IMR-90 (cell line): ENCODE data around the gene METTL18. TPM values are rescaled to one million over a fixed set of nuclear protein-coding genes. Genes with fewer than 3 reads are reported as not detected.

Experiments
- polyA plus RNA-seq, 3 experiments: library from polyadenylated mRNA; depleted of rRNA; stranded (reverse); fragments of >200 nt; gene quantifications; 2 replicates each; pipeline ENCODE4 v1.2.3, GENCODE V29; 2012; ENCODE audit warnings: low replicate concordance in 1 of 3
- total RNA-seq: library from RNA; depleted of rRNA; stranded (reverse); fragments of >200 nt; gene quantifications from 2 replicates; pipeline ENCODE4 v1.2.3, GENCODE V29; 2012; rRNA removed

Gene METTL18
- total and polyA plus RNA-seq, 2 of the 4 experiments (the other 2 are of a cell fraction) = 2.9 to 3.4 TPM

Other genes with a start within 250 kb of the METTL18 start
- not detected in 2 replicates for gene F5, start 208.4 kb downstream of the METTL18 start, total RNA-seq
- gene F5, start 208.4 kb downstream of the METTL18 start, polyA plus RNA-seq (2012; rRNA removed) = not detected in 2 replicates
- not detected in 2 replicates for gene SELP, start 164.8 kb downstream of the METTL18 start, total RNA-seq
- gene SELP, start 164.8 kb downstream of the METTL18 start, polyA plus RNA-seq (2012; rRNA removed) = not detected in 2 replicates
- not detected in 2 replicates for gene SELL, start 83.3 kb downstream of the METTL18 start, total RNA-seq
- gene SELL, start 83.3 kb downstream of the METTL18 start, polyA plus RNA-seq (2012; rRNA removed) = not detected in 2 replicates
- not detected in 2 replicates for gene SELE, start 60.8 kb downstream of the METTL18 start, total RNA-seq
- gene SELE, start 60.8 kb downstream of the METTL18 start, polyA plus RNA-seq (2012; rRNA removed) = not detected in 2 replicates
- 6.7 and 8.4 TPM in 2 replicates for gene SCYL3, start 99.0 kb upstream of the METTL18 start, total RNA-seq
- 3.2 and 3.9 TPM in 2 replicates for gene SCYL3, start 99.0 kb upstream of the METTL18 start, polyA plus RNA-seq (2012; rRNA removed)